Prostate gland (tissue), 2 donors: ENCODE data around the gene UBE2D2.

ENCODE experiments used
- CTCF ChIP-seq, 4 experiments: fragments of 200-600 bp in 2 of 4; fragments of 450-650 bp in 2 of 4; sonication (generic) in 2 of 4; IDR thresholded peaks; 1 replicate in 3 of 4; 2 replicates in 1 of 4; pipeline ENCODE4 v1.5.1; 2016 to 2019; ENCODE audit warnings: antibody characterized with exemption in 4 of 4, mild to moderate bottlenecking in 2 of 4, moderate library complexity in 2 of 4
- POLR2AphosphoS5 ChIP-seq: sonication (generic); formaldehyde crosslinking; IDR thresholded peaks from one replicate; pipeline ENCODE4 v1.6.1; 2017; ENCODE audit warnings: antibody characterized with exemption

GRCh38 chr5:139619861-139620260, 58.7 kb downstream of the UBE2D2 start:
- TF ChIP-seq POLR2AphosphoS5, result no peak
- TF ChIP-seq CTCF (IDR thresholded peaks at IDR 0.05), result no peak
